Measurements from ENCODE around the gene PRSS36. TPM values are rescaled to one million over a fixed set of nuclear protein-coding genes. Genes with fewer than 3 reads are reported as not detected.

The PRSS36 gene
- total and polyA plus RNA-seq, 9 of the 15 experiments (the other 6 are each of a cell fraction or from before 2014, with no cell fraction given) = 0.09 to 1.2 (median 0.54) TPM; not detected in 2

GRCh38 chr16:31186930-31187807 lies 37.3 kb upstream of the PRSS36 start (continued):
- TF ChIP-seq ZBTB40 (IDR thresholded peaks at IDR 0.05) (no peak), ZBTB40 (CRISPR knock-in tag; IDR thresholded peaks at IDR 0.05) (0 out of 2 replicates have a peak, but pooled peaks have one; percentile 24), POLR2A (conservative IDR thresholded peaks at IDR 0.05) (peak; percentile 52; the same call in 1 of the 2 replicates), ETV6 (IDR thresholded peaks at IDR 0.05; ENCODE audit: borderline replicate concordance in 1 of 2, low read depth in 2 of 2, low read length in 1 of 2) (no peak), ETV6 (CRISPR knock-in tag; IDR thresholded peaks at IDR 0.05; ENCODE audit: borderline replicate concordance) (0 out of 2 replicates have a peak, but pooled peaks have one; percentile 34), AFF4 (CRISPR knock-in tag; IDR thresholded peaks at IDR 0.05) (peak; percentile 86; the same call in 1 of the 2 replicates), HMG20A (CRISPR knock-in tag; conservative IDR thresholded peaks at IDR 0.05) (no peak), GMEB1 (CRISPR knock-in tag; IDR thresholded peaks at IDR 0.05) (no peak)

Data from K562 (cell line).